Measurements from ENCODE around the gene PCP4L1. TPM values are rescaled to one million over a fixed set of nuclear protein-coding genes. Genes with fewer than 3 reads are reported as not detected.

Gene PCP4L1
- polyA plus RNA-seq: 10 to 100 TPM in 1 of 2 donors, 1 to 10 TPM in 1; 10.0 to 16.2 TPM

- H3K36me3 ChIP-seq (ENCODE audit: control insufficient read depth in 2 of 2, insufficient read depth in 2 of 2, low read length in 1 of 2): no peaks in the 10 kb centered on the region
- peak within 1 kb of the TSS; percentile 60 to 63 for H3K4me3 ChIP-seq (ENCODE audit: low read depth in 1 of 2, low read length in 2 of 2)
- H3K27ac ChIP-seq (ENCODE audit: low read depth in 2 of 2, low read length in 1 of 2): no peak within 1 kb of the TSS
- WGBS, 2 donors: 2 to 4% methylated on average over 62 of the region's 62 CpGs
- peaks cover 8 to 9% of the 10 kb centered on the region in 2 donors for H3K4me1 ChIP-seq (ENCODE audit: control insufficient read depth in 2 of 2, insufficient read depth in 2 of 2, low read length in 1 of 2)
- H3K9me3 ChIP-seq (ENCODE audit: control insufficient read depth in 2 of 2, insufficient read depth in 1 of 2, low read depth in 1 of 2, low read length in 1 of 2): peaks cover 0 to 9% of the 10 kb centered on the region in 2 donors
- no peaks in the 10 kb centered on the region for H3K27me3 ChIP-seq (ENCODE audit: control insufficient read depth in 1 of 2, insufficient read depth in 2 of 2, low read length in 2 of 2)
These were observed at the start of gene PCP4L1 for GRCh38 chr1:161258439-161259344. Gene PCP4L1 (plus strand): TSS chr1:161258745. CDS start chr1:161258975, 230 bp downstream.

DNA sequence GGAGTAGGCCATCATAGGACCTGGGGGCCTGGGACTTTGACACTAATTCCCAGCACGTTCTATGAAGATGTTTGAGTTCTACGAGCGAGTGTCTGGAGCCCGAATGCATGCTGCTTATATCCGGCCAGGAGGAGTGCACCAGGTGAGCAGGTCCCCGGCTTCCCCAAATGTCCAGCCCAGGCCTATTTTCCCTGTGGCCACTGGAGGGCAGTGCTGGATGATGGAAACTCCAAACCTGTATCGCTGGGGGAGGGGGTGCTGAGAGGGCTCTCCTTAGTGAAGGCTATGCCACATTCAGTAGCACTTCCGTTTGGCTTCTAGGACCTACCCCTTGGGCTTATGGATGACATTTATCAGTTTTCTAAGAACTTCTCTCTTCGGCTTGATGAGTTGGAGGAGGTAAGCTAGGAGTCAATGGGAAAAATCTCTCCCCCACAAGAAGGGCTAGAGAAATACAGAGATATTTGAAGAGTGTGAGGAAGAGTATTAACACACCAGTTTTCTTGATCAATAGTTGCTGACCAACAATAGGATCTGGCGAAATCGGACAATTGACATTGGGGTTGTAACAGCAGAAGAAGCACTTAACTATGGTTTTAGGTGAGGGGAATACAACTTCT lies 48.6 kb upstream of the PCP4L1 start:
- 42 to 45% methylated on average over 11 of the region's 11 CpGs for WGBS, 2 donors
- H3K4me1 ChIP-seq (ENCODE audit: control insufficient read depth in 2 of 2, insufficient read depth in 2 of 2, low read length in 1 of 2): no peaks in the 10 kb centered on the region
- no peaks in the 10 kb centered on the region for H3K9me3 ChIP-seq (ENCODE audit: control insufficient read depth in 2 of 2, insufficient read depth in 1 of 2, low read depth in 1 of 2, low read length in 1 of 2)
- peaks cover 16 to 45% of the 10 kb centered on the region in 2 donors for H3K36me3 ChIP-seq (ENCODE audit: control insufficient read depth in 2 of 2, insufficient read depth in 2 of 2, low read length in 1 of 2)
- no peak overlapping the region for H3K4me3 ChIP-seq (ENCODE audit: low read depth in 1 of 2, low read length in 2 of 2)
- no peak overlapping the region for H3K27ac ChIP-seq (ENCODE audit: low read depth in 2 of 2, low read length in 1 of 2)
- H3K27me3 ChIP-seq (ENCODE audit: control insufficient read depth in 1 of 2, insufficient read depth in 2 of 2, low read length in 2 of 2): no peaks in the 10 kb centered on the region

DNA sequence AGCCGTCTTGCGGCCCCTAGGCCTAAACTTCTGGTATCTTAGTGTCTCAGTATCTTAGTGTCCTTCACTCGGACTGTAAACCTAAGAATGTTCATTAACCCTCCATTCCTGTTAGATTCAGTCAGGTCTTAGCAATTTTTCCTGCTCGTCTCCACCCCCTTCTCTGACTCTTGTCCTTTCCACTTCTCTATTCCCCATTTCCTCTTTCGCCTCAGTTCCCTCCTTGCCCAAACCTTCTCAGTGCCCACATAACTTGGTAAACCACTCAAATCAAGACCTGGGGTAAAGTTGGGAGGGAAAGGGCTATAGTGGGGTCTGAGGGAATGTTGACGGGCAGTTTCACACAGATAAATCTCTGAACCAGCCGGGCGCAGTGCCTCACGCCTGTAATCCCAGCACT lies 44.2 kb upstream of the PCP4L1 start:
- H3K9me3 ChIP-seq (ENCODE audit: control insufficient read depth in 2 of 2, insufficient read depth in 1 of 2, low read depth in 1 of 2, low read length in 1 of 2): no peaks in the 10 kb centered on the region
- 90 to 91% methylated on average over 9 of the region's 9 CpGs for WGBS, 2 donors
- H3K27ac ChIP-seq (ENCODE audit: low read depth in 2 of 2, low read length in 1 of 2): no peak overlapping the region
- no peak overlapping the region for H3K4me3 ChIP-seq (ENCODE audit: low read depth in 1 of 2, low read length in 2 of 2)
- no peaks in the 10 kb centered on the region for H3K27me3 ChIP-seq (ENCODE audit: control insufficient read depth in 1 of 2, insufficient read depth in 2 of 2, low read length in 2 of 2)
- H3K4me1 ChIP-seq (ENCODE audit: control insufficient read depth in 2 of 2, insufficient read depth in 2 of 2, low read length in 1 of 2): no peaks in the 10 kb centered on the region
- H3K36me3 ChIP-seq (ENCODE audit: control insufficient read depth in 2 of 2, insufficient read depth in 2 of 2, low read length in 1 of 2): peaks cover 13 to 32% of the 10 kb centered on the region in 2 donors

- Histone ChIP-seq H3K27me3 (ENCODE audit: control insufficient read depth in 1 of 2, insufficient read depth in 2 of 2, low read length in 2 of 2) (no peaks in the 10 kb centered on the region), H3K4me1 (ENCODE audit: control insufficient read depth in 2 of 2, insufficient read depth in 2 of 2, low read length in 1 of 2) (no peaks in the 10 kb centered on the region), H3K27ac (ENCODE audit: low read depth in 2 of 2, low read length in 1 of 2) (no peak within 1 kb of the TSS), H3K36me3 (ENCODE audit: control insufficient read depth in 2 of 2, insufficient read depth in 2 of 2, low read length in 1 of 2) (peaks cover 8 to 32% of the 10 kb centered on the region in 2 donors), H3K4me3 (ENCODE audit: low read depth in 1 of 2, low read length in 2 of 2) (no peak within 1 kb of the TSS), H3K9me3 (ENCODE audit: control insufficient read depth in 2 of 2, insufficient read depth in 1 of 2, low read depth in 1 of 2, low read length in 1 of 2) (no peaks in the 10 kb centered on the region)
- WGBS, 2 donors: 76 to 78% methylated on average over 10 of the region's 10 CpGs
These were observed 43.5 kb upstream of the PCP4L1 start, which contains the start of gene FCER1G for GRCh38 chr1:161215076-161215475. Gene FCER1G (plus strand): TSS chr1:161215295. CDS start chr1:161215322, 27 bp downstream.

DNA sequence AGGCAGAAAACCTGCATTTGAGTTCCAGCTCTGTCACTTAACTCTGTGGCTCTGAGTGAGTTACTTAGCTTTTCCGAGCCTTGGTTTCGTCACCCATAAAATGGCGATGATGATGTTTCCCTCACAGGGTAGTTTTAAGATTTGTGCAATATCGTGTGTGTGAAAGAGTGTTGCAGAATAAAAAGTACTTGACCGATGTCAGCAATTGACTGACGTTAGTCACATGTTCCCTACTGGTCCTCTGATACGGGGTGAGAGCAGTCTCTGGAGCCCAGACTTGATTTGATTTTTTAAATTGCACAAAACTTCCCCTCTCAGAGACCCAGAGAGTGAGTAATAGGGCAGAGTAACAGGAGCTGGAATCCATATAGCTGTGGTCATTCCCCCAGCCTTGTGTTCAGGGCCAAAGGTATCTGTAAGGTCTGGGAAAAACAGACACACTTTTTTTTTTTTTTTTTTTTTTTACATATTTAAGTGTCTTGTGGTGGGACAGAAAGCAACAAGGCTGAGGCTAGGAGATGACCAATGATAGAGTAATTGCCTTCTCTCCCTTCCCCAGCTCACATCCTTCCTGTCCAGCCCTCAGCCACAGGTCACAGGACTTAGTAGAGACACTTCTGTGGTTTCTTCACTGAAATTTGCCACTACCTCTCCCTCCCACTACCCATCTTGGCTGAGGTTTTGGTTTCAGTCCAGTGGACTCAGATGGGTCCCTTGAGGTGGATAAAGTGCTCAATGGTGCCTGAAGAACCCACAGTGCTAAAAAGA lies 41.4 kb upstream of the PCP4L1 start:
- peak overlapping the region in 1 of 2 donors; percentile 43 for H3K27ac ChIP-seq (ENCODE audit: low read depth in 2 of 2, low read length in 1 of 2)
- no peaks in the 10 kb centered on the region for H3K4me1 ChIP-seq (ENCODE audit: control insufficient read depth in 2 of 2, insufficient read depth in 2 of 2, low read length in 1 of 2)
- H3K27me3 ChIP-seq (ENCODE audit: control insufficient read depth in 1 of 2, insufficient read depth in 2 of 2, low read length in 2 of 2): no peaks in the 10 kb centered on the region
- WGBS, 2 donors: 58 to 68% methylated on average over 7 of the region's 7 CpGs
- H3K36me3 ChIP-seq (ENCODE audit: control insufficient read depth in 2 of 2, insufficient read depth in 2 of 2, low read length in 1 of 2): peaks cover 8 to 22% of the 10 kb centered on the region in 2 donors
- no peak overlapping the region for H3K4me3 ChIP-seq (ENCODE audit: low read depth in 1 of 2, low read length in 2 of 2)
- H3K9me3 ChIP-seq (ENCODE audit: control insufficient read depth in 2 of 2, insufficient read depth in 1 of 2, low read depth in 1 of 2, low read length in 1 of 2): no peaks in the 10 kb centered on the region

- WGBS, 2 donors: 67 to 70% methylated on average over 6 of the region's 6 CpGs
- Histone ChIP-seq H3K9me3 (ENCODE audit: control insufficient read depth in 2 of 2, insufficient read depth in 1 of 2, low read depth in 1 of 2, low read length in 1 of 2) (no peaks in the 10 kb centered on the region), H3K4me3 (ENCODE audit: low read depth in 1 of 2, low read length in 2 of 2) (no peak overlapping the region), H3K27ac (ENCODE audit: low read depth in 2 of 2, low read length in 1 of 2) (no peak overlapping the region), H3K4me1 (ENCODE audit: control insufficient read depth in 2 of 2, insufficient read depth in 2 of 2, low read length in 1 of 2) (no peaks in the 10 kb centered on the region), H3K27me3 (ENCODE audit: control insufficient read depth in 1 of 2, insufficient read depth in 2 of 2, low read length in 2 of 2) (no peaks in the 10 kb centered on the region), H3K36me3 (ENCODE audit: control insufficient read depth in 2 of 2, insufficient read depth in 2 of 2, low read length in 1 of 2) (peaks cover 8 to 18% of the 10 kb centered on the region in 2 donors)
These were observed 40.7 kb upstream of the PCP4L1 start for GRCh38 chr1:161217831-161218230.

- Histone ChIP-seq H3K27me3 (ENCODE audit: control insufficient read depth in 1 of 2, insufficient read depth in 2 of 2, low read length in 2 of 2) (no peaks in the 10 kb centered on the region), H3K4me1 (ENCODE audit: control insufficient read depth in 2 of 2, insufficient read depth in 2 of 2, low read length in 1 of 2) (no peaks in the 10 kb centered on the region), H3K36me3 (ENCODE audit: control insufficient read depth in 2 of 2, insufficient read depth in 2 of 2, low read length in 1 of 2) (peaks cover 6 to 14% of the 10 kb centered on the region in 2 donors), H3K27ac (ENCODE audit: low read depth in 2 of 2, low read length in 1 of 2) (no peak overlapping the region), H3K9me3 (ENCODE audit: control insufficient read depth in 2 of 2, insufficient read depth in 1 of 2, low read depth in 1 of 2, low read length in 1 of 2) (no peaks in the 10 kb centered on the region), H3K4me3 (ENCODE audit: low read depth in 1 of 2, low read length in 2 of 2) (no peak overlapping the region)
- 68 to 70% methylated on average over 8 of the region's 8 CpGs for WGBS, 2 donors
These were observed 40.1 kb upstream of the PCP4L1 start for GRCh38 chr1:161218301-161219077.

GRCh38 chr1:161219078-161219892 lies 39.3 kb upstream of the PCP4L1 start:
- H3K9me3 ChIP-seq (ENCODE audit: control insufficient read depth in 2 of 2, insufficient read depth in 1 of 2, low read depth in 1 of 2, low read length in 1 of 2): no peaks in the 10 kb centered on the region
- peaks cover 0 to 6% of the 10 kb centered on the region in 2 donors for H3K36me3 ChIP-seq (ENCODE audit: control insufficient read depth in 2 of 2, insufficient read depth in 2 of 2, low read length in 1 of 2)
- H3K27me3 ChIP-seq (ENCODE audit: control insufficient read depth in 1 of 2, insufficient read depth in 2 of 2, low read length in 2 of 2): no peaks in the 10 kb centered on the region
- 87 to 90% methylated on average over 5 of the region's 5 CpGs for WGBS, 2 donors
- H3K4me1 ChIP-seq (ENCODE audit: control insufficient read depth in 2 of 2, insufficient read depth in 2 of 2, low read length in 1 of 2): no peaks in the 10 kb centered on the region
- H3K27ac ChIP-seq (ENCODE audit: low read depth in 2 of 2, low read length in 1 of 2): no peak overlapping the region
- no peak overlapping the region for H3K4me3 ChIP-seq (ENCODE audit: low read depth in 1 of 2, low read length in 2 of 2)
